HS-5 (cell line): ENCODE measurements around the gene ZNF787.

Experiments
- DNase-seq: peaks from one replicate; pipeline ENCODE4 v3.0.0-alpha.2; 2012; ENCODE audit warnings: low read depth

ZNF787 gene

DNA sequence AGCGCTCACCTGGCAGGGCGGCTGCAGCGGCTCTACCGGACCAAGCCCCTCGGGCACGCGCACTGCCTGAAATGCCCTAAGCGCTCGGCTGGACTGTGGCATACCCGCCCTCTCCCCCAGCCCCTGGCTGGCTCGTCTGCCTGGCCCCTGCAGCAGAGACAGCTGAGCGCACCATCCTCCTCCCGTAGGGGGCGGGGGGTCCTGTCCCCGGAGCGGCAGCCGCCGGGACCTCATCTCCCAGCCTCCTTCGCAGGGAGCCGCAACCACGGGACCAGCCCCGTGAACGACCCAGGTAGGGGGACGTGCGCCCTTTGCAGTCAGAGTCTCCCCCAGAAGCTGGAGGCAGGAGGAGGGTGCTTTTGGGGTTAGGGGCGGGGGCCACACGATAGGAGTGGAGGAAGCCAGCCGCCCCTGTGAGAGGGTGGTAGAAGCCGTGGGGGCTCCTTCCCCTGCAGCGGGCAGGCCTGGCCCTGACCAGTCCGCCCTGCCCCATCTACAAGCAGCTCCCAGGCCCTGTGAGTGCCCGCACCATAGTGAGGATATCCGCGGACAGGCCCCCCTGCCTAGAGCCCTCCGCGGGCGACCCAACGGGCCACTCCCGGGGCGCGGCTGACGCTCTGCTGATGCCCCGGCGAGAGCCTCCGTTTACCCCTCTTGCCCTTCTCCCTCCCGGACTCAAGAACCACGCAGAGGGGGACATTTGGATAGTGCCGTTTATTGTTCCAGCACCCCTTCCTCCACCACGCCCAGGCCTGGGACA, 34.2 kb downstream of the ZNF787 start:
- DNase-seq: no peak

DNA sequence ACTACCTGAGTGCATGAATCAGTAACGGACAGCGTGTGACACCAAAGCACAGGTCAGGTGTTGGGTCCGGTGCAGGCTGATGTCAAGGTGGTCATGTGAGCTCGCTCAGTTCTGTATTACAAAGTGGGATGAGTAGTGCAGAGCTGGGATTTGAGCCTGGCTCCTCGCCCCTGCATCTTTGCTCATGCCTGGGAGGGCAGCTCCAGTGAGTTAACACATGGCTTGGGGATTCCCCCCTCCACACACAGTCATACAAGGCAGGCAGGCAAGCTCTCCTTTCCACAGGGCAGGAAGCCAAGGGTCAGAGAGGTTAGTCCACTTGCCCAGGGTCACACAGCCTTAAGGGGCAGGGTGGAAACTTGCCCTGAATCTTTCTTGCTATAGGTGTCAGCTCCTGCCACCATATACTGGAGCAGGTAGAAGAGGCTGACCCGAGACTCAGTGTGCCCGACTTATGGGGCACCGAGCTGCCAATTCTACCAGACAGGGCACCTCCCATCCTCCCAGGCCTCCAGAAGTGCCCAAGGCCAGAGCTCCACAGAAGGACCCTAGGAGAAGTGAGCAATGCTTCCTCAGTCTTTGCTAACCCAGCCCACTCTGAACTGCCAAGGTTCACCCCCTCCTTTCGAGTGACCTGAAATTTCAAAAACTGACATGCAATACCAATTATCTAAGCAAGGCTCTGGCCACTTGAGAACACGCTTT, 35.4 kb downstream of the ZNF787 start:
- DNase-seq: no peak

DNA sequence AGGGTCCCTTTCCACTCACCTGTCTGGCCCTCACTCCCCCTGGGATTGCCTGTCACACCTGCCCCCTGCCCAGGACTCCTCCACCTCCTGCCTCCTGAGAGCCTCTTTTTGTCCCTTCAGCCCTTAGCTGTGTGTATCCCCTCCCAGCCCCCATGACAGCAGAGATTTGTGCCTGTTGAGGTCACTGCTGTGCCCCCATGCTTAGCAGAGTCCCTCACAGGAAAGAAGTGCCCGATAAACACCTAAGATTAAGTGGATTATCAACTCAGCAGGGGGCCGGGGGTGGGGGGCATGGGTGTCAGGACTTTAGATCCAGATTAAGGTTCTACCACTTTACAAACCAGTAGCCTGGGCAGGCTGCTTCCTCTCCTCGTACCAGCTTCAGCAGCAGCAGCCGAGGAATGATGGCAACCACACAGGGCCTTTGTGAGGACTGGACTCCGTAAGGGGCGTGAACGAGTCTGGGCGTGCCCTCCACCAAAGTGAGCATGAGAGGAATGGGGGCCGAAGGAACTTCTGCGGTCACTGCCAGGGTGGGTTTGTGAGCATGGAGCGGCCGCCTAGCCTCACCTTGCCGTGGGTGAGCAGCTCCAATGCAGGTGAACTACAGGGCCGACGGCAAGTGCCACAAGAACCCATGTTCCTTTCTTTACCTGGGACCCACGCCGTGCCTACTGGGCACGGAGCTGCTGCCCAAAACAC, 36.1 kb downstream of the ZNF787 start:
- no peak for DNase-seq

GRCh38 chr19:56083668-56084067, 37.4 kb downstream of the ZNF787 start:
- no peak for DNase-seq

DNA sequence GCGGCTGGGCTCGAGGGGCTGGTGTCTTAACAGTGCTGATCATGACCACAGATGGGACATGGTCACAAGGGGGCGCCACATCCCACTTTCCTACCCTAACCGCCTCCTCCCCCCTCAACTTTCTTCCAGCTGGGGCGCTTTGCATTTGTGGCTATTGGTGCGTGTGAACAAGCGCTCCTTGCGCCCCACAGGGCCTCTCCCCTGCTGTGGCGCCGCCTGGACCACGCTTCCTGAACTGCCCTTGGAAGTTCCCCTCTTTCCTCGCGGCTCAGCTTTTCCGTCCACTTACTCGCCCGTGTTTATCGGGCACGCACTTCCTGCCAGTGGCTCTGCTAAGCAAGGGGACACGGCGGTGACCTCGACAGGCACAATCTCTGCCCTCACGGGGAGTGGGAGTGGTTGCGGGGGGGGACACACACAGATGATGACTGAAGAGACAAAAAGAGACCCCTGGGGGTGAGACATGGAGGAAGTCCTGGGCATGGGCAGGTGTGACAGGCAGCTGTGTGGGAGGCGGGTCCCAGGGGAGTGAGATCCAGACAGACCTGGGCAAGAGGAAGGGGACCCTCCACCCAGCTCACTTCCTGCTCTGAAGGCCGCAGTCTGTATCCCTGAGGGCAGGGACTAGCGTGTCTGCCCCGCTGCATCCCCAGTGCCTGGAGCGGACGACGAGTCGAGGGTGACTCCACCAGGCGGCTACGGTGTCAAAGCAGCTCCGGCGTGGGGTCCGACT, 40.3 kb downstream of the ZNF787 start:
- DNase-seq: no peak

- DNase-seq: no peak
These were observed 41.5 kb downstream of the ZNF787 start for GRCh38 chr19:56079609-56080008.

GRCh38 chr19:56076498-56076897, 44.6 kb downstream of the ZNF787 start:
- no peak for DNase-seq

DNA sequence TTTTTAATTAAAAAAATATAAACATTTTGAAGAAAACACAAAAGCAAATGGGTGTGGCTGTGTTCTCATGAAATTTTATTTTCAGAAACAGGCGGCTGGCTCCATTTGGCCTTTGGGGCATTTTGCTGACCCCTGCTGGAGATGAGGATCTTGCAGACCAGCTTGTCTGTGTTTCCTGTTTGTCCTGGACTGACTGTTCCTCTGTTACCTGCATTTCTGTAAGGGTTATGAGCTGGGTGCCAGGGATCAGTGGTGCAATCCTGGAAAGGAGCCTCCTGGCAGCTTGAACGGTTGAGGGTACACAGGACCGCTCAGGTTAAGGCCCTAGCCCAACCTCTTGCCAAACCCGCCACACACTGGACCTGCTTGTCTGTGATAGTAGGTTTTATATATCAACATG, 49.9 kb downstream of the ZNF787 start:
- DNase-seq: no peak

DNA sequence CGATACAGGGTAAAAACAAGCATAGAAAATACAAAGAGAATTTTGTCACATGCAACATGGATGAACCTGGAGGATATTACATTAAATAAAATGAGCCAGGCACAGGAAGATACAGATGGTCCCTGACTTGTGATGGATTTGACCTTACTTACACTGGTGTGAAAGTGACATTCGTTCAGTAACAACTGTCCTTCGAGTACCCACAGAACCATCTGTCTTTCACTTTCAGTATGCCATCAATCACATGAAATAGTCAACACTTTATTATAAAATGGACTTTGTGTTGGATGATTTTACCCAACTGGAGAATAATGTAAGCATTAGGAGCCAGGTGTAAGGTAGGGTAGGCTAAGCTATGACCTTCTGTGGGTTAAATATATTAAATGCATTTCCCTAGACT, 51.5 kb downstream of the ZNF787 start:
- DNase-seq: no peak

DNA sequence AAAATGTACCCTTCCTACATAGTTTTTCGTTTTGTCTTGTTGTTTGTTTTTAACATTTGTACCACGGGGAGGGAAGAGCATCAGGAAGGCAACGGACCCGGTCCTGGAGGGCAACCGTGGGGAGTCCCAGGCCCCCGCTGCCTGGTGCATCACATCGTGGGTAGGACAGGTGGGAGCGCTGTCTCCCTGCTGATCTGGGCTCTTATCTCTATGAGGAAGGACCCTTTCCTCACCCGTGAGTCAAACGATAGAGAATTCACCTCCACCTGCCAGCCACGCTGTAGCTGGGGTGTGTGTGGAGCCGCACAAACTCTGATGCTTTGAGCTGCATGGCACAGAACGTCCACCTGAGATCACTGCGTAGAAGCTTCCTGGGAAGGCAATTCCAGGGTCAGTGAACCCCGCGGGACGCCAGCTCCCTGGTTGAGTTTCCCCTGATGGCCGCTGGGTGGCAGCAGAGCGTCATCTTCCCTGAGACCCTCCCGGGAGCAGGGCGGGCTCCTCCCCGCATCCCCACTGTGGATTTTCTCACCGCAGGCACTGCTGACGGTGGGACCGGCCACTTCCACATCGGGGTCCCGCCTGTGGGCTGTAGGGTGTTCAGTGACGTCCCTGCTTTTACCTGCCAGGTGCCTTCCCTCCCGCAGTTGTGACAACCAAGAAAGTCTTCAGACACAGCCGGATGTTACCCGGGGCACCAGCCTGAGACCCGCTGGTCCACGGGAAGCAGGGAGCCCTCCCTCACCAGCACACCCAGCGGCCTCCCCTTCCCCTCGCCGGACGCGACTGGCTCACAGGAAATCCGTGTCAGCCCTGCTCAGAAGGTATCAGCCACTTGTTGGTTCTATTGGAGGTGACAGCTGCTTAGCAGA, 54.7 kb downstream of the ZNF787 start:
- DNase-seq: no peak

- no peak for DNase-seq
These were observed 67.5 kb downstream of the ZNF787 start for GRCh38 chr19:56053596-56053995.
